GM13976 (cell line): ENCODE measurements around the gene RNF5.

Source experiments
- DNase-seq: peaks from one replicate; pipeline ENCODE4 v3.0.0; 2012; ENCODE audit warnings: low spot score
- in situ Hi-C: fragments of 300-500 bp; cut with MboI; formaldehyde crosslinking; loops from one replicate; pipeline ENCODE4 v1.12.0; 2022; ENCODE audit warnings: low sequenced_read_pairs, mixed read lengths, inconsistent platforms; ENCODE audit not compliant: unreplicated experiment
- TF ChIP-seq, protein P1 (sequence below): IDR thresholded peaks from 2 replicates; pipeline ENCODE4 v1.5.1; 2012; ENCODE audit warnings: borderline replicate concordance, mild to moderate bottlenecking; ENCODE audit not compliant: insufficient read depth; ENCODE audit errors: extremely low read depth, missing control alignments, control extremely low read depth

The RNF5 gene

DNA sequence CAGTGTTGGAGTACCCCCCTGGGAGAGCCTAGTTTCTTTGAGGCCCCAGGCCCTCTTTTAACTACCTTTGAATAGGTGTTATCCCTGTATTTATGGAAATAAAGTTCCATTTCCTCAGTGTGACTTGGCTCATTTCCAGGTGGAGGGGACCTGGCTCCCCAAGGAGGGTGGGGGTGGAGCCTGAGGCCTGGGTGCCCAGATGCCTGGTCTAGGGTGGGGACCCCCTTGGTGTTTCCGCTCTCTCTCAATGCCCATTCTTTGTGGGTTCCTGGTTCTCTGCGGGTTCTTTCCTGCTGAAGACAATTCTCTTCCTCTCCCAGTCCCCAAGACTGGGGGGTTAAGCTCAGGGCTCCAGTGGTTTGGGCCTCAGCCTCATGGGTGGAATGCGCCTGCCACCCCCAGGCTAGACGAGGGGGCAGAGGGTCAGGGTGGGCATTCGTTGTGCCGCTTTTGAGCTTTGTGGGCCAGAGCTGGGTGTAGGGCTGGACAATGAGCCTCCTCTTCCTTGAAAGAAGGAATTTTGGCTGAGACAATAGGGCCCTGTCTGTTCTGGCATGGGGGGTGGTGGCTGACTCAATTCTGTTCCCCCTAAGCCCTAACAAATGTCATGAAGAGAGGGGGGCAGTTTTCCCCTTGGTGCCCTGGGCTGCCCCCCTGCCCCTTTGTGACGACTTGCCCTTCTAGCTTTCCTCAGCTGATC, 14.5 kb upstream of the RNF5 start:
- DNase-seq: no peak
- TF ChIP-seq, protein P1, sequence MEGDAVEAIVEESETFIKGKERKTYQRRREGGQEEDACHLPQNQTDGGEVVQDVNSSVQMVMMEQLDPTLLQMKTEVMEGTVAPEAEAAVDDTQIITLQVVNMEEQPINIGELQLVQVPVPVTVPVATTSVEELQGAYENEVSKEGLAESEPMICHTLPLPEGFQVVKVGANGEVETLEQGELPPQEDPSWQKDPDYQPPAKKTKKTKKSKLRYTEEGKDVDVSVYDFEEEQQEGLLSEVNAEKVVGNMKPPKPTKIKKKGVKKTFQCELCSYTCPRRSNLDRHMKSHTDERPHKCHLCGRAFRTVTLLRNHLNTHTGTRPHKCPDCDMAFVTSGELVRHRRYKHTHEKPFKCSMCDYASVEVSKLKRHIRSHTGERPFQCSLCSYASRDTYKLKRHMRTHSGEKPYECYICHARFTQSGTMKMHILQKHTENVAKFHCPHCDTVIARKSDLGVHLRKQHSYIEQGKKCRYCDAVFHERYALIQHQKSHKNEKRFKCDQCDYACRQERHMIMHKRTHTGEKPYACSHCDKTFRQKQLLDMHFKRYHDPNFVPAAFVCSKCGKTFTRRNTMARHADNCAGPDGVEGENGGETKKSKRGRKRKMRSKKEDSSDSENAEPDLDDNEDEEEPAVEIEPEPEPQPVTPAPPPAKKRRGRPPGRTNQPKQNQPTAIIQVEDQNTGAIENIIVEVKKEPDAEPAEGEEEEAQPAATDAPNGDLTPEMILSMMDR: no peak
- in situ Hi-C loops: no loop called here

DNA sequence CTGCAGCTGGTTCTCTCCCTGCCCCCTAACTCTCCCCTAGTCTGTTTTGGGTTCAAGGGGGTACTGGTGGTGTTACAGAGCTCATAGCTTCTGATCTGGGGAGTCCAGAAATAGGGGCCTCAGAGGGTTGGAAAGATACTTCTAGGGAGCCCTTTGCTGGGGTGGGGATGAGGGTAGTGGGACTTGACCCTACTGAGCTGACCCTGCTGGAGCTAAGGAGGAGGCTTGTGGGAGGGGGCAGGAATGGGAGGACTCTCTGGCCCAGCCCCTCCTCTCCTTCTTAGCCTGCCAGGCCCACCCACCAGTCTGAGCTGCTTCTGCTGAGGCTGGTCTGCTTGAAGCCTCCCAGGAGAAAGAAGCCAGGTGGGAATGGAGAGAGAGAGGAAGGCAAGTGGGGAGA, 13.9 kb upstream of the RNF5 start, which contains the start of gene EGFL8:
Gene EGFL8, plus strand, starts transcription at position 301 of the 400 bp plus-strand sequence. CDS start 1,571 bp downstream, outside the sequence.
- in situ Hi-C loops: no loop called here
- DNase-seq: no peak
- TF ChIP-seq, protein P1: no peak

DNA sequence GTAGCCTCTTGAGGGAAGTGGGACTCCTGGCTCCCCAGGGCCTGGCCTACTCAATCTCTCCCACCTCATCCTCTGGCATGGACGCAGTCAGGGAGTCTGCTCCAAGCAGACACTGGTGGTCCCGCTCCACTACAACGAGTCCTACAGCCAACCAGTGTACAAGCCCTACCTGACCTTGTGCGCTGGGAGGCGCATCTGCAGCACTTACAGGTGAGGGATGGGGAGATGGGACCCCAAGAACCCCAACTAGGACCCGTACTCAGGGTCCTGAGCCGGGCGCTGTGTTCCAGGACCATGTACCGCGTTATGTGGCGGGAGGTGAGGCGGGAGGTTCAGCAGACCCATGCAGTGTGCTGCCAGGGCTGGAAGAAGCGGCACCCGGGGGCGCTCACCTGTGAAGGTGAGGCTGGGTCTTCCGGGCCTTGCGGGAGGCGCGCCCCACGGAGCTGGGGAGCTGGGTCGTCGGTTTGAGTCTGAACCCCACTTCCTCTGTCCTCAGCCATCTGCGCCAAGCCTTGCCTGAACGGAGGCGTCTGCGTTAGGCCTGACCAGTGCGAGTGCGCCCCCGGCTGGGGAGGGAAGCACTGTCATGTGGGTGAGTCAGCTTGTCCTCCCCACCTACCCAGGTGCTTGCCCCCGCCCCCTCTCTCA, 11.7 kb upstream of the RNF5 start:
- TF ChIP-seq, protein P1: no peak
- peak; percentile 31 for DNase-seq
- in situ Hi-C loops: no loop called here

GRCh38 chr6:32167154-32167760, 10.9 kb upstream of the RNF5 start:
- no peak for DNase-seq
- in situ Hi-C loops: no loop called here
- TF ChIP-seq, protein P1: no peak

GRCh38 chr6:32167761-32168262, 10.4 kb upstream of the RNF5 start:
- in situ Hi-C loops: no loop called here
- DNase-seq: no peak
- TF ChIP-seq, protein P1: no peak

- in situ Hi-C loops: no loop called here
- TF ChIP-seq, protein P1: no peak
- no peak for DNase-seq
Measured at GRCh38 chr6:32168350-32168749, 9.9 kb upstream of the RNF5 start.
